Lower lobe of right lung (tissue), 2 donors: ENCODE results near the gene SCGB2A2. TPM values are rescaled to one million over a fixed set of nuclear protein-coding genes. Genes with fewer than 3 reads are reported as not detected.

Source experiments
- ATAC-seq, 2 donors: fragments of 200-7000 bp; cut with Tn5 transposase; one replicate each; pipeline ENCODE4 v1.9.1; 2020 to 2022; ENCODE audit warnings: mild to moderate bottlenecking in 2 of 2, moderate library complexity in 2 of 2
- DNase-seq: peaks from one replicate; pipeline ENCODE4 v3.0.0-alpha.2; 2020
- H3K27ac ChIP-seq: fragments of 200-600 bp; one replicate; pipeline ENCODE4 v1.8.0; 2022
- H3K27me3 ChIP-seq: fragments of 200-600 bp; one replicate; pipeline ENCODE4 v1.8.0; 2022; ENCODE audit warnings: low read depth
- H3K36me3 ChIP-seq: fragments of 200-600 bp; one replicate; pipeline ENCODE4 v1.8.0; 2022; ENCODE audit warnings: mild to moderate bottlenecking
- H3K4me1 ChIP-seq: fragments of 200-600 bp; one replicate; pipeline ENCODE4 v1.8.0; 2022
- H3K4me3 ChIP-seq: fragments of 200-600 bp; one replicate; pipeline ENCODE4 v1.8.0; 2022; ENCODE audit warnings: mild to moderate bottlenecking
- H3K9me3 ChIP-seq: fragments of 200-600 bp; one replicate; pipeline ENCODE4 v1.8.0; 2022
- intact Hi-C: fragments of 100-400 bp; cut with DNase I; formaldehyde crosslinking; loops from one replicate; pipeline ENCODE4 v1.11.0; 2022
- long read RNA-seq: library from polyadenylated mRNA; unstranded; transcript quantifications from one replicate; pipeline ENCODE4 v2.0.0, GENCODE V29; 2021
- total RNA-seq: library from RNA; stranded (reverse); fragmentation: NEBNext Ultra II Directional; extraction: Animal tissue kit (Norgen Biotek cat#: 25700); gene quantifications from one replicate; pipeline ENCODE4 v1.2.1, GENCODE V29; 2021
- TF ChIP-seq, protein P1 (sequence below): fragments of 200-600 bp; IDR thresholded peaks from one replicate; pipeline ENCODE4 v1.8.0; 2022; ENCODE audit warnings: antibody characterized with exemption, mild to moderate bottlenecking
- donor health status: DM: no; HTN: yes; CAD: no; lungs with severe emphysema.

Gene SCGB2A2
- not detected for total RNA-seq
- long read RNA-seq: 0 reads

- TF ChIP-seq, protein P1, sequence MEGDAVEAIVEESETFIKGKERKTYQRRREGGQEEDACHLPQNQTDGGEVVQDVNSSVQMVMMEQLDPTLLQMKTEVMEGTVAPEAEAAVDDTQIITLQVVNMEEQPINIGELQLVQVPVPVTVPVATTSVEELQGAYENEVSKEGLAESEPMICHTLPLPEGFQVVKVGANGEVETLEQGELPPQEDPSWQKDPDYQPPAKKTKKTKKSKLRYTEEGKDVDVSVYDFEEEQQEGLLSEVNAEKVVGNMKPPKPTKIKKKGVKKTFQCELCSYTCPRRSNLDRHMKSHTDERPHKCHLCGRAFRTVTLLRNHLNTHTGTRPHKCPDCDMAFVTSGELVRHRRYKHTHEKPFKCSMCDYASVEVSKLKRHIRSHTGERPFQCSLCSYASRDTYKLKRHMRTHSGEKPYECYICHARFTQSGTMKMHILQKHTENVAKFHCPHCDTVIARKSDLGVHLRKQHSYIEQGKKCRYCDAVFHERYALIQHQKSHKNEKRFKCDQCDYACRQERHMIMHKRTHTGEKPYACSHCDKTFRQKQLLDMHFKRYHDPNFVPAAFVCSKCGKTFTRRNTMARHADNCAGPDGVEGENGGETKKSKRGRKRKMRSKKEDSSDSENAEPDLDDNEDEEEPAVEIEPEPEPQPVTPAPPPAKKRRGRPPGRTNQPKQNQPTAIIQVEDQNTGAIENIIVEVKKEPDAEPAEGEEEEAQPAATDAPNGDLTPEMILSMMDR: no peak
- Histone ChIP-seq H3K27me3 (peaks cover 10% of the 10 kb centered on the region), H3K27ac (no peak within 1 kb of the TSS), H3K4me1 (no peaks in the 10 kb centered on the region), H3K4me3 (no peak within 1 kb of the TSS), H3K9me3 (no peaks in the 10 kb centered on the region), H3K36me3 (no peaks in the 10 kb centered on the region)
- intact Hi-C loops: no loop called here
- DNase-seq: no peak
- ATAC-seq: no peak
Measured at GRCh38 chr11:62269654-62270278, at the start of gene SCGB2A2. SCGB2A2 (plus strand) TSS chr11:62270158; CDS start chr11:62270217, 59 bp downstream.

DNA sequence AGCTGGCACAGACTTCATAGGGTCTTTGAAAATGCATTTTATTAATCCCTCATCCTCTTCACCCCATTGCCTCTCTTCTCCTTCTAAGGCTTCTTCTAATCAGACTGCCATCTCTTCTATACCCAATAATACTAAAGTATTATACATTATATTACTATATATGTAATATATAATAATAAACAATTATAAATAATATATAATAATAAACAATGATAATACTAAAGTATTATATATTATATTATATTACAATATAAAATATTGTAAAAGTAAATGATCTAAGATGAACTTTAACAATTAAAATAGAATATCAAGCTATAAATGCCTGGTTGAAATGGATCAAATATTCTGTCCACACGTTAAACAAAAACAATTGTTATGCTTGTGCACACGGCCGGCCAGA is 48.5 kb upstream of the SCGB2A2 start:
- no peak for ATAC-seq
- no peak overlapping the region for H3K4me3 ChIP-seq
- TF ChIP-seq, protein P1: no peak

DNA sequence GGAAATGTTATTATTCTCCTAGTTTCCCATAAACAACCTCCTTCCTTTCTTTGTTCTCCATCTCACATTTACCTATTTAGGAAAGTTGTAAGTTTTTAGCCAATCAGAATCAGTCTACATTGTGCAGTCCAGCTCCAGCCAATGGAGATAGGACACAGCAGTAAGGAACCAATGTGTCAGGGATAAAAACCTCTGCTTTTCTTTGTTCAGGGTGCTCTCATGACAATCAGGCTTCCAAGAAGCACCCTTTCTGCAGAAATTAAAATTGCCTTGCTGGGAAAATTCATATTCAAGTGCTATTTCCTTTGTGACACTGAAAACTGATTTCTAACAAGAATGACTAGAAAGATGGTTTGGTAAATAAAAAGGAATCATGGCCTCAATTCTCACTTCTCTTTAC is 46.9 kb upstream of the SCGB2A2 start:
- Histone ChIP-seq H3K36me3 (no peaks in the 10 kb centered on the region), H3K27ac (no peak overlapping the region), H3K4me1 (no peaks in the 10 kb centered on the region), H3K9me3 (peaks cover 28% of the 10 kb centered on the region), H3K27me3 (peaks cover 4% of the 10 kb centered on the region), H3K4me3 (no peak overlapping the region)
- TF ChIP-seq, protein P1: no peak
- intact Hi-C loops: no loop called here
- no peak for ATAC-seq
- DNase-seq: no peak

More for the DNA sequence above, 48.5 kb upstream of the SCGB2A2 start:
- no peaks in the 10 kb centered on the region for H3K36me3 ChIP-seq
- no peaks in the 10 kb centered on the region for H3K27me3 ChIP-seq
- no peak for DNase-seq
- H3K4me1 ChIP-seq: no peaks in the 10 kb centered on the region
- intact Hi-C loops: no loop called here
- no peak overlapping the region for H3K27ac ChIP-seq
- H3K9me3 ChIP-seq: peaks cover 28% of the 10 kb centered on the region

DNA sequence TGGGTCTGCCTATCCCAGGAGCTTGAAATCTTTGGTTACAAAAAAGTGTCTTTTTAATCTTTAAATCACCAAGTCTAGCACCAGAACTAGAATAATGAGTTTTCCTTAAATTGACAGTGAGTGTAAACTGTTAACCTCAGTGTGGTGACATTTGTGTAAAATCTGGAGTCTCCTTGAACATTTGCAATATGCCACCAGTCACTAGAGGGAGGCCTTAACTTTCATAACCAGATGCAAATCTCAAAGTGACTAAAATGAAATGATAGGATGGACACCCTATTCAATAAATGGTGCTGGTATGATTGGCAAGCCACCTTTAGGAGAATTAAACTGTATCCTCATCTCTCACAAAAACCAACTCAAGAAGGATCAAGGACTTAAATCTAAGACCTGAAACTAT is 36.2 kb upstream of the SCGB2A2 start:
- H3K27ac ChIP-seq: no peak overlapping the region
- H3K27me3 ChIP-seq: no peaks in the 10 kb centered on the region
- ATAC-seq (no peak), DNase-seq (no peak)
- TF ChIP-seq, protein P1: no peak
- H3K36me3 ChIP-seq: no peaks in the 10 kb centered on the region
- H3K9me3 ChIP-seq: no peaks in the 10 kb centered on the region
- H3K4me1 ChIP-seq: no peaks in the 10 kb centered on the region
- H3K4me3 ChIP-seq: no peak overlapping the region
- intact Hi-C loops: no loop called here

GRCh38 chr11:62236187-62236586 is 33.8 kb upstream of the SCGB2A2 start:
- H3K4me3 ChIP-seq: no peak overlapping the region
- H3K9me3 ChIP-seq: no peaks in the 10 kb centered on the region
- H3K27ac ChIP-seq: no peak overlapping the region
- ATAC-seq: no peak
- TF ChIP-seq, protein P1: no peak
- no peak for DNase-seq
- H3K27me3 ChIP-seq: no peaks in the 10 kb centered on the region
- H3K4me1 ChIP-seq: no peaks in the 10 kb centered on the region
- no peaks in the 10 kb centered on the region for H3K36me3 ChIP-seq
- intact Hi-C loops: no loop called here
